Globus pallidus (tissue), 1 donor: ENCODE data around the gene NBAS.
"Not testable (repeated sequence)": the region's sequence is repeated elsewhere in the genome, so short reads cannot be mapped to it uniquely, and the experiment has no call there.

ENCODE experiments used
- DNase-seq: peaks from one replicate; pipeline ENCODE4 v3.0.0-alpha.2; 2015; ENCODE audit warnings: low spot score

Gene NBAS

GRCh38 chr2:15260835-15261234 is 300.3 kb downstream of the NBAS start:
- no peak for DNase-seq

- no peak for DNase-seq
Measured at GRCh38 chr2:15260196-15260595, 300.9 kb downstream of the NBAS start.

- no peak for DNase-seq
Measured at GRCh38 chr2:15259356-15259756, 301.8 kb downstream of the NBAS start.

- not testable (repeated sequence) for DNase-seq
Measured at GRCh38 chr2:15258385-15258784, 302.7 kb downstream of the NBAS start.

GRCh38 chr2:15253835-15254286 is 307.3 kb downstream of the NBAS start:
- DNase-seq = no peak

GRCh38 chr2:15253247-15253646 is 307.9 kb downstream of the NBAS start:
- DNase-seq = no peak

- no peak for DNase-seq
Measured at GRCh38 chr2:15251753-15252152, 309.4 kb downstream of the NBAS start.

GRCh38 chr2:15250946-15251345 is 310.2 kb downstream of the NBAS start:
- DNase-seq = not testable (repeated sequence)

GRCh38 chr2:15246870-15247269 is 314.3 kb downstream of the NBAS start:
- no peak for DNase-seq

GRCh38 chr2:15243762-15244161 is 317.4 kb downstream of the NBAS start:
- no peak for DNase-seq

GRCh38 chr2:15242936-15243461 is 318.1 kb downstream of the NBAS start:
- no peak for DNase-seq

GRCh38 chr2:15241929-15242328 is 319.2 kb downstream of the NBAS start:
- DNase-seq = no peak

GRCh38 chr2:15241201-15241600 is 319.9 kb downstream of the NBAS start:
- DNase-seq = peak; percentile 55

- DNase-seq = no peak
Measured at GRCh38 chr2:15238028-15238427, 323.1 kb downstream of the NBAS start.

- no peak for DNase-seq
Measured at GRCh38 chr2:15230599-15231192, 330.4 kb downstream of the NBAS start.

- DNase-seq = no peak
Measured at GRCh38 chr2:15226661-15227060, 334.5 kb downstream of the NBAS start.

- DNase-seq = no peak
Measured at GRCh38 chr2:15225131-15225530, 336.0 kb downstream of the NBAS start.

GRCh38 chr2:15224641-15225040 is 336.5 kb downstream of the NBAS start:
- DNase-seq = no peak

- no peak for DNase-seq
Measured at GRCh38 chr2:15223887-15224286, 337.2 kb downstream of the NBAS start.

GRCh38 chr2:15222856-15223255 is 338.3 kb downstream of the NBAS start:
- DNase-seq = no peak

- no peak for DNase-seq
Measured at GRCh38 chr2:15220603-15221002, 340.5 kb downstream of the NBAS start.

- no peak for DNase-seq
Measured at GRCh38 chr2:15218423-15219086, 342.6 kb downstream of the NBAS start.

- DNase-seq = no peak
Measured at GRCh38 chr2:15212249-15212648, 348.9 kb downstream of the NBAS start.

- not testable (repeated sequence) for DNase-seq
Measured at GRCh38 chr2:15210542-15210941, 350.6 kb downstream of the NBAS start.
